Sigmoid colon (tissue), 4 donors: ENCODE measurements around the gene MYO3A.

Source experiments
- CTCF ChIP-seq, 4 experiments: fragments of 450-650 bp in 3 of 4; fragments of 200-600 bp in 1 of 4; IDR thresholded peaks; one replicate each; pipeline ENCODE4 v1.5.1; 2016 to 2019; ENCODE audit warnings: antibody characterized with exemption in 4 of 4, mild to moderate bottlenecking in 3 of 4, moderate library complexity in 2 of 4
- POLR2AphosphoS5 ChIP-seq, 4 donors: sonication (generic); formaldehyde crosslinking; IDR thresholded peaks; one replicate each; pipeline ENCODE4 v1.6.1; 2017; ENCODE audit warnings: antibody characterized with exemption in 4 of 4

GRCh38 chr10:26177341-26177740 lies 243.3 kb downstream of the MYO3A start:
- no peak for TF ChIP-seq CTCF (IDR thresholded peaks at IDR 0.05)
- no peak for TF ChIP-seq POLR2AphosphoS5 (IDR thresholded peaks at IDR 0.05)
